GM19099 (cell line): ENCODE measurements around the gene AP4B1.

ENCODE experiments used
- POLR2A ChIP-seq: IDR thresholded peaks from 3 replicates; pipeline ENCODE4 v1.6.1; 2011; ENCODE audit warnings: low read depth; ENCODE audit not compliant: insufficient read length; ENCODE audit errors: extremely low read depth

AP4B1 gene

GRCh38 chr1:113913887-113914664 is 9.5 kb upstream of the AP4B1 start:
- no peak for TF ChIP-seq POLR2A

GRCh38 chr1:113913312-113913668 is 8.7 kb upstream of the AP4B1 start:
- no peak for TF ChIP-seq POLR2A

DNA sequence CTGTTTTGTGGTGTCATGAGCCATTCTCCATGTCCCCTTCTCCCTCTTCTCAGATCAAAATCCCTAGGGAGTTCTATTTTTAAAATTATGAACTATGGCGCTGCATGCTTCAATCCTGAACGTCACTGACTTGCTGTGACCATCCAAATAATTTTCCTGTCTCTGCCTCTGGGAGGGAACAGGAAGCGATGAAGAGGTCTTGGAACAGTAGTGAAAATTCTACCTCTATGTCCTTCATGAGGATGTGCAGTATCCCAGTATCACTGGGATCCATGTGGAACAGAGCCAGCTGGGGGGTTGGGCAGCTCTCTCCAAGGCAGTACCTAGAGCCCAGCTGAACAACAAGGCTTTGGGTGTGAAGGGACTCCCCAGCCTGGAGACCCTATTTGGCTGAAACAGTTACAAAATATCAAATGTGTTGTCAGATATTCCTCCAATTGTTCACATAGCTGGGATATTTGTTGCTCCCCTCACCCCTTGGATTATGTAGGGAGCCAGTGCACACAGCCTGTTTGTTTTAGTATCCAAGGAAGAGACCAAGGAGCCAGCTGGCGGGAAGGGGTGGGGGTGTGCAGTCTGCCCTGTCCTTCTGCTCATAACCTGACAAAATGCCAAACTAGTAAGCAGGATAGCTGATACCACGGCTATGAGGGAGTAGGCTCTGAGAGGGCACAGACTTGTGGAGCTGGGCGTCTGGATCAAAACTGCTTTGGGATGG is 8.2 kb upstream of the AP4B1 start:
- no peak for TF ChIP-seq POLR2A

DNA sequence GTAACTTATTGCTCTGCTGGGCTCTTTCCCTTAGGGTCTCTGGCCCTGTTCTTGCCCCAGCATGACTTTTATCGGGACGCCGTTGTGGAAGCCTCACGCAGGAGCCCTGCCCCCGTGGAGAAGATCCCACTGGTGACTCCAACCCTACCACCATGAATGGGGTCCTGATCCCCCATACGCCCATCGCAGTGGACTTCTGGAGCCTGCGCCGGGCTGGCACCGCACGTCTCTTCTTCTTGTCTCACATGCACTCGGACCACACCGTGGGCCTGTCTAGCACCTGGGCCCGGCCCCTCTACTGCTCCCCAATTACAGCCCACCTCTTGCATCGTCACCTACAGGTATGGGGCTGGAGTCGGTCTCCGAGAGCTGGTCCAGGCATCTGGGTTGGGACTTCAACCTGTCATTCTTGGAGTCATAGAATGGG is 849 bp upstream of the AP4B1 start:
- TF ChIP-seq POLR2A: no peak

- no peak for TF ChIP-seq POLR2A
Observed at GRCh38 chr1:113904293-113904673, 316 bp downstream of the AP4B1 start.

DNA sequence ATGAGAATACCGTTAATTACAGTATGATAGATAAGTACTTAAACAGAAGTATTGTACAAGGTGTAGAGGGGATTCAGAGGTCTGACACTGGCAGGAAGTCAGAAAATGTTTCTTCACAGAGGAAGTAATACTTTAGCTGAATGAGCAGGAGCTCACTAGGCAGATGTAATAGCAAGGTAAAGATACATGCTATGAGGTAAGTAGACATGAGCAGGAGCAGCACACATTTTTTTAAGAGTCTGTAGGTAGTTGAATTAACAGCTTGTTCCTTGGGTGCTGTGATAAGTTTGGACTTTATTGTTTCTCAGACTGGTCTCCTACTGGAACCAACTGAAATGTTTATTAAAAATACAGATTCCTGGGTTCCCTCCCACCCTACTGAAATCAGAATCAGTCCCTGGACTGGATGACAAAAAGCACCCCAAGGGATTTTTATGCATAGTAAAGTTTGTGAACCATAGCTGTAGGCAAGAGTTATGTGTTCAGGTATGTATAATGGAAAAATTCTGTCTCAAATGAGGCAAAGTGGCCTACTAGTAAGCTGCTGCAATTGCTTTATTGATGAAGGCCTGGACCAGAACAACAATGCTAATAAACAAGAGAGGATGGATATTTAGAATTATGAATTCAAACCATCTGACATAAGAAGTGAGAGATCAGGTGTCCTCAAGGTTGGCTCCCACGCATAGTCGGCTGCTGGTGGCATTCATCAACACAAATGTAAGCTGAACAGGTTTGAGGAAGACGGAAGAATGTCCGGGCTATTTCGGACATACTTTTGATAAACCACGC is 902 bp downstream of the AP4B1 start:
- no peak for TF ChIP-seq POLR2A

- no peak for TF ChIP-seq POLR2A
Observed at GRCh38 chr1:113901191-113901590, 3.4 kb downstream of the AP4B1 start.

DNA sequence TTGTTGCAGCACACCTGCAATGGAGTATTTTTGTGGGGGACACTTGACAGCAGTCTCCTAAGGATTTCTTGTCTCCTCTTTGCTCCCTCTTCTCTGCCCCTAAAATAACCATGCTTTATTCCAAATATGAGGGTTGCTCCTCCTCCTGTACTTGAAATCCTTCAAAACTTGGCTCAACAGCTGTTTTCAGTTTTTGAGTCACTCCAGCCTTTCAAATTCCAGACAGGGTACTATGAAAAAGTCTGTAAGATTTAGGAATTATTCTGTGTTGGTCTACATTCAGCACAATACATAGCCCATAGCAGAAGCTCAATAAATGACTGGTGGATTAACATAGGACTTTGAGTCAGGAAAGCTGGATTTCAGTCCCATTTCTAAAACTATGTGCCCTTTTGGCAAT is 5.5 kb downstream of the AP4B1 start:
- no peak for TF ChIP-seq POLR2A

DNA sequence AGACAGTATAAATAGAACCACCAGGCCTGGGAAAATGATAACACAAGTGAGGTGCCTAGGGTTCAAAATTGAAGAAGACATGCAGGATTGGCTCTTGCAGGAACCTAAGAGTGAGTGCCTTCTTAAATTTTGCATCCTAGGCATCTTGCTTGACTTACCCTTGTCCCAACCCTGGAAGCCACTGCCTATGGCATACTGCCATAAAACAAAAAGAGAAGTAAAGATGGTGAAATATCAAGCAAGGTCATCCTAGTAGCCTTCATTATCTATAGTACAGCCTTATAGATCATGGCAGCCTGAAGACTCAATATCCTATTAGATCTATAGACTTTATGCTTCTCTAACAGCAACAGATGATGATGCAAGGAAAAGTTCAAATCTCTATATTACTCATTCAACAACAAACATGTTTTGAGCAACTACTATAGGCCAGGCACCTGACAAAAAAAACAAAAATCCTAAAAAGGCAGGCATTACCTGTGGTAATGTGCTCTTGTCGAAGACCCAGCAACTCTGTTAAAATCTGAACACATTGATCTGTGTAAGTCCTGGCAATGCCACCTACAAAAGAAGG is 6.3 kb downstream of the AP4B1 start:
- TF ChIP-seq POLR2A: no peak

DNA sequence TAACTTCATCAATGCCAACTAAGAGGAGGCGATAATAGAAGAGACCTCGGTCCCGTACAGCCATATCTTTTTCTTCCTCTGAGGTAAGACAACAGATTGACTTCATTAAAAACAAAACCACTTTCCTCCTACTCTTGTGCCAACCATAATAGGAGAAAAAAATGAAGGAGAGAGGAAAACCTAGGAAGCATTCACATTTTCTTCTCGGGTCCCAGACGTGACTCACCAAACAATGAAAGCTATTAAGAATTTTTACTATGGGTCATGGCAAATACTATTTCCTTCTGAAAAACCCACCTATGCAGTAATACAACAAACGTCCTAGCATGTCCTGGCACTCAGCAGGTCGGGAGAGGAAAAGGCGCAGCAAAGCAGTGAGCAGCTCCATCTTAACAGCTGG is 8.6 kb downstream of the AP4B1 start:
- no peak for TF ChIP-seq POLR2A

DNA sequence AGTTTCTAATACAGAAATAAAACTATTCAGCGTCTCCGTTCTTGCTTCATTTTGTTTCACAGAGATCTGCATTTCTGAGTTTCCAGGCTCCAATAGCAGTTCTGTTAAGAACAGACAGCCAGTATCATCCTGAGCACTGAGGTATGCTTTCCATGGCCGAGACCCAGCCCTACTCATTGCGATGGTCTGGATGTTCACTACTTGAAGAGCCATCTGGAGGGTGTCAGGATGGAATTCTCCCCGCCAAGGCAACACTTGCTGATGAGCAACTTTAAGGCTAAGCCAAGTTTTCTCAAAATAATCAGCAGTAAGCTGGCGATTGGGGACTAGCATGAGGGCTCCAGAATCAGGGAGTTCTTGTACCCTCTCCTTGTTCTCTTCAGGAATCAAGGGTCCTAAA is 9.5 kb downstream of the AP4B1 start:
- TF ChIP-seq POLR2A: no peak

GRCh38 chr1:113893267-113893666 is 11.3 kb downstream of the AP4B1 start:
- no peak for TF ChIP-seq POLR2A

DNA sequence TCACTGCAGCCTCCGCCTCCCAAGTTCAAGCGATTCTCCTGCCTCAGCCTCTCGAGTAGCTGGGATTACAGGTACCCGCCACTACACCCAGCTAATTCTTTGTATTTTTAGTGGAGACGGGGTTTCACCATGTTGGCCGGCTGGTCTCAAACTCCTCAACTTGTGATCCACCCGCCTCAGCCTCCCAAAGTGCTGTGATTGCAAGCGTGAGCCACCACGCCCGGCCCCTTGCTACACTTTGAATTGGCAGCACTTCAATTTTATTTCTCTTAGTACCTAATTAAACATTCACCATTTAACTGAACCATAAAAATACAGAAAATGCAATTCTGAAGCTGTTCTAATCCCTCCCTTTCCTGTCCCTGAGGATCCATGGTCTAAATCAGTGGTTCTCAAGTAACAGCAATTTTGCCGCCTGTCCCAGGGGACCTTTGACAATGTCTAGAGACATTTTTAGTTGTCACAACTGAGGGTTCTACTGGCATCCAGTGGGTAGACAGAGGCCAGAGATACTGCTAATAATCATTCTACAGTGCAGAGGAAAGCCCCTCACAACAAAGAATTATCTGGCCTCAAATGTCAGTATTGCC is 12.9 kb downstream of the AP4B1 start:
- TF ChIP-seq POLR2A: no peak

- TF ChIP-seq POLR2A: no peak
Observed at GRCh38 chr1:113890816-113891215, 13.8 kb downstream of the AP4B1 start.

DNA sequence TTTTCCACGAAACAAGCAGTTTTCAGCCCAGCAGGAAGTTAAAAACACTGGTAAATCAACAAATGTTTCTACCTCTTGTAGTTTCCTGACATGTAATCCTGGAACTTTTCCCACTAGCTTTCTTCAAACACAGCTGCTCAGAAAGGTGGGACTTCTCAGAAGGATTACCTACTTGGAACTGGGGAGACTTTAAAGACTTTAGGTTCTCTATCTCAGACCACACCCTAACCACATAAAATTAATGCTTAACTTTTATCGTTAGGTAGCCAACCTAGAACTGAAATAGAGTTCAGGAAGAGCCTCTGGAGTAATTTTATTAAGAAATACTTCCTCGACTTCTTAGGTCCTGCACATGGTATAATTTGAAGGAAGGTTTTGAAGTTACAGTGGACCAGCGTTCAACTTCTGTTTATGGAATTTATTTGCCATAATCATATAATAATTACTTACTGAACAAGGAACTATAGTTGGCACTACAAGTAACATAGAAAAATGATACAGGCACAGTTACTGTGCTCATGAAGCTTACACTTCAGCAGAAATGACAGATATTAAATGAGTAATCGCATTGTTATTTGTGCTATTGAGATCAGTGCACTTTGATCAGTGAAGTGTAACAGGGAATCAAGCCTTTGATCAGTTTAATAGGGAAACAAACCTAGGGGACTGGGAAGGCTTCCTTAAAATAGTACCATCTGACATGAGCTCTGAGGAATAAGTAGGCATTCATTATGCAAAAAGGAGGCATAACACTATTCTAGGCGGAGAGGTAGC is 17.0 kb downstream of the AP4B1 start, which contains the start of gene BCL2L15:
Gene BCL2L15 (minus strand): TSS at position 180 of the 774 bp plus-strand sequence. CDS start 206 bp downstream, outside the sequence.
- no peak for TF ChIP-seq POLR2A
